Activated gamma-delta T cell treated with anti-CD3 and anti-CD28 coated beads, Interleukin-2, amount 50 U/mL, for 16 hours (primary cell): ENCODE data around the gene TNFRSF18.

Experiments used
- DNase-seq: peaks from one replicate; pipeline ENCODE4 v3.0.0-alpha.2; 2020; ENCODE audit warnings: low read depth

Gene TNFRSF18

DNA sequence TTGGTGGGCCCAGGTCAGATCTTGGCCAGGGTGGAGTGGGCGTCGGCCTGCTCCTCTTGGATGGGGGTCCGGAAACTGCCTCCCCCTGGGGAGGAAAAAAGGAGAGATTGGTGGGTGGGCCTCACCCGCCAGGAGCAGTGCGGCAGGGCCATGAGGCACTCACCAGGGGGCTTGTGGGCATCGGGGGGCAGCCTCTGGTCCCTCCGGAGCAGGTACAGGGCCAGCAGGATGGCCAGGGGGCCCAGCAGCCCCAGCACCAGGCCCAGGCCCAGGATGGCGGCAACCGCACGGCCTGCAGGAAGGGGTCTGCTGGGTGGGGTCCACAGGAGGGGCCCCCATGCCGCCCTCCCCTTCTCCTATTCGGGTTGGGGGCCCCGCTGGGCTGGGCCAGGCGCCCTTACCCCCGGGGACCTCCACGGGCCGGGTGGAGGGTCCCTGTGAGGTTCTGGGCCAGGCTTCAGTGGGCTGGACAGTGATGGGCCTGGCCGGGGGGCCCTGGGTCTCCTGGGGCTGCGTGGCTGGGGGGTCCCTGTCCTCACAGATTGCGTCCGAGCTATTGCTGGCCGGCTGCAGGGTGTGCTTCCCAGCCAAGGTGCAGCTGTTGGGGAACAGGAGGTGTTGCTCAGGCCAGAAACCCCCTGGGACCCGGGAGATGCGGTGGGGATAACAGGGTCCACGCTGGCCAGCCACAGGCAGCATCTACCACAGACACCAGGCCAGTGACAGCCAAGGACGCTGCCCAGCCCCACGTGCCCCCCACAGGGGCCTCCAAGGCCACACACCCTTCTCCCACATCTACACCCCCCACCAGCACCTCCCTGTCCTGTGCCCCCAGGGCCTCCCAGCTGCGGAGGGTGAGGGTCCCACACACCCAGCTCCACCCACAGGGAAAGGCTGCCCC, 5.4 kb upstream of the TNFRSF18 start:
- DNase-seq = no peak

DNA sequence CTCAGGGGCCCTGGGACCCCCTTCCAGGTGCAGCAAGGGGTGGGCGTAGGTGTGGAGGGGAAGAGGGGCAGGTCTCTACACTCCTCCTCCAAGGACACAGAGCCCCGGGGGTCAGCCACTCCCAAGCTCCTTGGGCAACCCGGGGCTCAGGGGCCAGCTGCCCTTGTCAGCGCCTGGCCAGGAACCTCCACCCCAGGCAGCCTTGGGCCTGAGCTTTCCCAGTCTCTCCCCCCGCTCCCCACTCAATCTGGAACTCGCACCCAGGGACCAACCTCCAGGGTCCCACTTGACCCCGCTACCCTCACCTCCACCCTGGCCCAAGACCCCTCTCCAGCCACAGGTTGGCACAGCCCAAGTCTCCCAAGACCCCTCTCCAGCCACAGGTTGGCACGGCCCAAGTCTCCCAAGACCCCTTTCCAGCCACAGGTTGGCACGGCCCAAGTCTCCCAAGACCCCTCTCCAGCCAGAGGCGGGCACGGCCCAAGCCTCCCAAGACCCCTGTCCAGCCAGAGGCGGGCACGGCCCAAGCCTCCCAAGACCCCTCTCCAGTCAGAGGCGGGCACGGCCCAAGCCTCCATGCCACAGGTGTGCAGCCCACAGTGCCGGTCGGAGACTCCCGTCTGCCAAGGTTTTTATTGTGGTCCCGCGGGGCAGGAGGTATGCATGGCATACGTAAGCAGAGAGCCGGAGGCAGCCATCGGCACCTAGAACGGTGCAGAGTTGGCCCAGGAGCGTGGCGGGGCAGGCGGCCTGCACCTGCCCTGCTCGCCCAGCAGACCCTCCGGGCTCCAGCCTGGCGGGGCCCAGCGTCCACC, 4.5 kb upstream of the TNFRSF18 start:
- DNase-seq = no peak

DNA sequence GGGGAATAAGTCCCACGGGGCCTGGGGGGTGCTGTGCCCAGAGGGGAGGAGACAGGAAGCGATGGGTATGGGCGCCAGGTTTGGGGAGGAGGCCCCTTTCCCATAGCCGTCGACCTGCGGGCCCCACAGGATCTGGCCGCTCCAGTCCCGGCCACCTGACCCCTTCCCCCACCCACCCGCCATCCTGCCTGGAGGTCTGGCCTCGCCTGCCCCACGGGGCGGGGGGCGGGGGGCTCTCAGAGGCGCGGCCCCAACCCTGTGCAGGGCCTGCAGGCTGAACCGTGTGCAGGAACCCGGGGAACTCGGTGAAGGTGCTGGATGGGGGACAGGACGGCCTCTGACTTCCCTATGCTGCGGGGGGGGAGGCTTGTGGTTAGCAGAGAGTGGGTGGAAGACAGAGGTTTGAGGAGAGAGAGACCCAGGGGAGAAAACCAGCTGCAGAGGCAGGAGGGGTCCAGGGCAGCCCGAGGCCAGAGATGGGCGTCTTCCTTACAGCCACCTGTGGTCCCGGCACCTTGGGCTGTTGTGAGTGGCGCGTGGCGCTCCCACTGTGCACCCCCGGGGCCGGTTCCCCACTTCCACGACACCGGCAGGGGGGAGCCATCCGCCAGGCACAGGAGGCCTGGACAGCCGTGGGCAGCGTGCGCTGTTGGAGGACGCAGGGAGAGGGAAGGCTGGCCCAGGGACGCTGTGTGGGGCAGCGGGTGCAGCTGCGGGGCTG, 2.5 kb upstream of the TNFRSF18 start:
- no peak for DNase-seq

DNA sequence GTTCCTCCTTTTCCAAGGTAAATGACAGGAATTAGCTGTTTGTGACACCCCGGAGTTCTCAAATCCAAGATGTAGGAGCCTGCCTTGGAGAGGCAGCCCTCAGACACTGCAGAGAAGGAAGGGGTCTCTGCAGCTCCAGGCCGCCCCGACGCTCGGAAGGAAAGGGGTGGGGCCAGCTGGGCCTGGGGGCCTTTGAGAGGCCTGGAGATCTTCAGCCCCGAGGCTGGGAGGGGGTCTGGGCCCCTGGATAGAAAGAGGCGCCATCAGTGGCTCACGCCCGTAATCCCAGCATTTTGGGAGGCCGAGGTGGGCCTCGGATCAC, 1.1 kb upstream of the TNFRSF18 start:
- no peak for DNase-seq

DNA sequence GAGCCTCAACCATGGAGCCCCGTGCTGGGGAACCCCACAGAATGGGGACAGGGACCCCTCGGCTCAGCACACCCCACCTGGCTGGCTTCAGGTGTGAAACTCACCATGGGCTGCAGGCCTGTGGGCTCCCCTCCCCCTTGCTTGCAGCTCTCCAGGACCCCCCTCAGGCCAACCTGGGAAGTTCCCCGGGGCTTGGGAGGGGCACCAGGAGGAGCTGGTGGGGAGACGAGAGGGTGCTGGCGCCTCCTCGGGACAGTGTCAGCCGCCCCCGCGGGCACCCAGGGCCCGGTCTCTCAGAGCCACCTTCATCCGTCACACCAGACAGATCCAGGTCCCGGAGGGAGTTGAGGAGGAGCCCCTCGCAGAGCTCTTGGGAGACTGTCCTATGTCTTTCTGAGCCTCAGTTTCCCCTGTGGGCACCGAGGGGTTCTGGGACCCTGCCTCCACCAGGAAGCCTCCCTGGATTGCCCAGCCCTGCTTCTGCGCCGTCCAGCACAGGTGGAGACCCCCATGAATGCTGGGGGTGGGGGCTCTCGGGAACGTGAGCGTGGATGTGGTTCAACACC, 657 bp upstream of the TNFRSF18 start:
- no peak for DNase-seq

DNA sequence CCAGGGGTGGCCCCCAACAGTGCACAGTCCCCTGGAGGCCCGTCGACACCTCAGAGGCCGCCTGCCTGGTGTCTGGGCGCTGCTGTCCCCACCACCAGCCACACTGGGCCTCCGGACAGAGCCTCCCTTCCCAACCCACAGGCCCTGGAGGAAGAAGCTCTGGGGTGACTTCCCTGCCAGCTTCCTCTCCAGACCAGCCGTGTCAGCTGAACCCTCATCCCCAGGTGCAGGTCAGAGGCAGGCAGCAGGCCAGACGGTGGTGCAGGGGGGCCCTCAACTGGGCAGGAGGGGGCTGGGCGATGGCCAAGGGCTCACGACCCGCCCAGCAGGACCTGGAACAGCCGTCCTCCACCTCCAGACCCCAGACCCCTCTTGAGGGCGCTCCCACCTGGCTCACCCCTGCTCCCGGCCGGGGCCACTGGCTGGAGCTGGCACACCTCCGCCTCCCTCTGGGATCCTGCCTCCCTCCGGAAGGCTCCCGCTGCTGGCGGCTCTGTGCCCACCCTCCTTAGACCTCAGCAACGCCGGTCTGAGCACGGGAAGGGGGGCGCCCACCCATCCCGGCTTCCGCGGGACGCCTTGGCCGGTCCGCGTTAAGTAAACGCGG, 520 bp downstream of the TNFRSF18 start:
- DNase-seq = no peak

DNA sequence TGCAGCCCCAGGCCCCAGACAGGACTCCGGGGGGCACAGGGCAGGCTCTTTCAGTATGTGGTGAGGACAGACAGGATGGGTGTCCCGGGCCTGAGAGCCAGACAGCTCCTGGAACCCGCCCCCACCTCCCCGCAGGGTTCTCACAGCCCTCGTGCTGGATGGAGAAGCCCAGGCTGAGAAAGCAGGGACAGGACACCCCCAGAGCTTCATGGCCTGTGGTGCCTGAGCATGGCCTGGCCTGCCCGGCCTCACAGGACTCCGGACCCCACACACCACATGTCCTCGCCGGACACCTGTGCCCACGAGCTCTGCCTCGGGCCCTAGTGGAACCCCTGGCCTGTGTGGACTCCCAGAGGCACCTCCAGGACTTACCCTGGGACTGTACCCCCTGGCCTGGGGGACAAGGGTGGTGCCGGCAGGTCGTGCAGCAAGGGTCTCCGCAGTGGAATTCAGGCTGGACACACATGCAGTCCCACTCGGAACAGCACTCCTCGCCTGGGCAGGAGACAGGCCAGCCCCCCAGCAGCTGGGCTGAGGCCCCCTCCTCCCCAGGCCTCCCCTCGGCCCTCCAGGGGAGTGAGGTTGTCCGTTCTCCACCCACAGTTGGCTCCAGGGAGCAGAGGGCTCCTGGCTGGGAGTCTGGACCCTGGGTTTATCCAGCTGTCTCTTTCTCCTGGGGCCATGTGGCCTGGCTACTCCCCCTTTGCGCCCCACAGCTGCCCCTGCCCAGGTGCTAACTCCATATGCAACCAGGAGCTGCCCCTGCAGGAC, 1.2 kb downstream of the TNFRSF18 start:
- DNase-seq = no peak

DNA sequence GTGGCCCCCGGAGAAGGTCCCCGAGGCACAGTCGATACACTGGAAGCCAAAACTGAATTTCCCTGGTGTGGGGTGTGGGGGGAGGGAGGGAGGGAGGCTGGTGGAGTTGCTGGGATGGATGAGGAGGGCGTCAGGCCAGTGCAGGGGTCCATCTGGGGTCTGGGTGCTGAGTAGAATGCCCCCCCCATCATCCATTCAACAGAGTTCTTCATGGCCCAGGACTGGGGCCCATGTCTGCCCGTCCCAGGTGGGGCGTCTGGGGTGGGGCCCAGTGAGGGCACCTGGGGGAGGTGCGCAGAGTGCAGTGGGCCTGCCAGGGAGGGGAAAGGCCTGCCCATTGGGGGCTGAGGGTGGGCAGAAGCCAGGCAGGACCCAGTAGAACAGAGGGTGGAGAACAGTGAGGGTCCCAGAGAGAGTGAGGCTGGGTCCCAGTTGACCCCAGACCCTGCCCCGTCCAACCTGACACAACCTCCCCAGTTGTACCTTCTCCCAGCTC, 1.9 kb downstream of the TNFRSF18 start:
- no peak for DNase-seq

DNA sequence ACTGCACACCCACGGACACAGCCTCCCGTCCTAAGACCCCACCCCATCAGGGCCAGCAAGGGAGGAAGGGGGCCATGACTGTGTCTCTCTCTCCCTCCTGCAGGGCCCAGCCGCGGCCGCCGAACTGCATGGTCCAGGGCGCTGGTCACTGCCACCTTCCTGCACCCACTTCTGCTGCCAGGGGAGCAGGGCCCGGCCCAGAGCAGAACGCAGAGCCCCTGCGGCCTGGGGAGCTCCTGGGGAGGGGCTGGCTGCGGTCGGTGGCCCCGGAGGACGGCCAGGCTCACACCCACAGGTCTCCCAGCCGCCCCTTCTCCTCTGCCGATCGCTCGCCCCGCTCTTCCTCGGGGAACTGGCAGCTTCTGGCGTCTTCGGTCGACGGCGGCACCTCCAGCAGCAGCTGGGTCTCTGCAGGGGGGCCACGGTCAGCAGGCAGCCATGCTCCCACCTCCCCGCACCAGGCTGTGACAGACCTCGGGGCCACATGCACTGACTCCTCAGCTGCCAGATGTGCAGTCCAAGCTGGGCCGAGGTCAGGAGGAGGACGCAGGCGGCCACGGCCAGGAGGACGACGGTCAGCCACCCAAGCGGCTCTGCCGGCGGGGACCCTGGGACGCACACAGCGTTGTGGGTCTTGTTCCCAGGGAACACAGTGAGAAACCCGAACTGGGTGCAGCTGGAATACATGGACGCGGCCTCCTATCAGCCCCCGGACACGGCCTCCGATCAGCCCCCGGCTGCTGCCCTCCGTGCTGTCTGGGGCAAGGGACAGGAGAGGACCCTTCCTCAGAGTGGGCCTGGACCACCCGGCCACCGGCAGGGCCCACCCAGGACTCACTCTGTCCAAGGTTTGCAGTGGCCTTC, 2.6 kb downstream of the TNFRSF18 start:
- no peak for DNase-seq

DNA sequence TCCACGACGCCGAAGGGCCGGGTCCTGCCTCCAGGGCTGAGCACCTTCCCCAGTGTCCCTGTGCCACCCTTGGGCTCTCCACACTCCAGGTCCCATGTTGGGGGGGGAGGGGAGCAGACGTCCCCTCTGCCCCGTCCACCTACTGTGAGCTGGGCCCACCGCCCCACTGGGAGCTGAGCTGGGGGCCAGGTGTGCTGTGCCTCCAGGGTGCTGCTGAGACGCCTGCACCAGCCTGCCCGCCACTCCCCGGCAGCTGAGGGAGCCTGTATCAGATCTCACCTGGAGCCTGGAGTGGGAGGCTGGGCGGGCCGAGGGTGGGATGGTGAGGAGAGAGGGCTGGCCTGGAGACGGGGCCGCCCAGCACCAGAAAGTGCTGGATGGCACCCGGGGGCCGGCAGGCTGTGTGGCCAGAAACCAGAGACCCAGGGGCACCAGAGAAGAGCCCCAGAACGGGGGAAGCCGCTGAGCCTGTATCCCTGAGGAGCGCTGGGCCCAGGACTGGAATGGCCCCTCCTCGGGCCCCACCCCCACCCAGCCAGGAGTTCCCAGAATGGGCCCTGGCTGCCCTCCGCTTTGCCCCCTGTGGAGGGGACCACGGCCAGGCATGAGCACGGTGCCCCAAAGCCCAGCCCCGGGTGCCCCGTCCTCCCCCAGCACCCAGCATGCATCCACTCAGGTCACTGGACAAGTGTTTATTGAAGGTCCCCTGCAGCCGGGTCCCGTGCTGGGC, 3.4 kb downstream of the TNFRSF18 start:
- no peak for DNase-seq

DNA sequence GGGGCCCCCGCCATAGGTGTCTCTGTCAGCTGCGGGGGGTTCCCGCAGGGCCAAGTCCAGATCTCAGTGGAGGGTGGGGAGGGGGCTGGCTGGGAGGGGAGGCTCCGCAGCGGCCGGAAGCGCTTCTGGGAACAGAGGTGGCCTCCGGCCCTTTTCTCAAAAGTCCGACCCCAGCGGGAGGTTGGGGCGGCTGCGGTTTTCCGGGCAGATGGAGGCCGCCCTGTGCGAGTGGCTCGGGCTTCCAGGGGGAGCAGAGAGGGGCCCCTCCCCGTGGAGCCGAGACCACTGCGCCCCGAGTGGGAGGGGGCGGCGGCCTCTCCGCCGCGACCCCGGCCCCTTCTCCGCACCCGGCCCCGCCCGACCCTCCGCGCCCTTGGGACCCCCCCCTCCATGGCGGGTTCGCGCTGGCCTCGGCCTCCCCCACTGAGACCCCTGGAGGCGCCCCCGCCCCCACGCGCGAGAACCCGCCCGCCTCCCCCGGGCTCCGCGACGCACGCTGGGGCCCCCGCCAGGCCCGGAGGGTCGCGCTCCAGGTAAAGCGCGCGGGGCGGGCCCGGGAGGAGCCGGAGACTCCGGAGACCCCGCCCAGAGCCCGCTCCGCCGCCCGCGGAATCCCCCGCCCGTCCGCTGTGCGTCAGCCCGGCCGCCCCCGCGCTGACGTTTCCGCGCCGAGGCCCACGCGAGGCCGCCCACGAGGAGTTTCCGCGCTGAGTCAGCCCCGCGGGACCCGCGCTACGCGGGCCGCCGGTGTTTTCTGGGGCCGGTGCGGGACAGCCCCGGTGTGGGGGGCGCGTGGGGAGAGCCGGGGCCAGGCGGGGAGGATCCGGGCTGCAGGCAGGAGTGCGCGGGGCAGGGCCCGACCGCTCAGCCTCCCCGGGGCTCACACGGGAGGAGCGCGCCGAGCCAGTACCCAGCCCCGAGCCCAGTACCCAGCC, 5.2 kb downstream of the TNFRSF18 start:
- DNase-seq = peak; percentile 84

DNA sequence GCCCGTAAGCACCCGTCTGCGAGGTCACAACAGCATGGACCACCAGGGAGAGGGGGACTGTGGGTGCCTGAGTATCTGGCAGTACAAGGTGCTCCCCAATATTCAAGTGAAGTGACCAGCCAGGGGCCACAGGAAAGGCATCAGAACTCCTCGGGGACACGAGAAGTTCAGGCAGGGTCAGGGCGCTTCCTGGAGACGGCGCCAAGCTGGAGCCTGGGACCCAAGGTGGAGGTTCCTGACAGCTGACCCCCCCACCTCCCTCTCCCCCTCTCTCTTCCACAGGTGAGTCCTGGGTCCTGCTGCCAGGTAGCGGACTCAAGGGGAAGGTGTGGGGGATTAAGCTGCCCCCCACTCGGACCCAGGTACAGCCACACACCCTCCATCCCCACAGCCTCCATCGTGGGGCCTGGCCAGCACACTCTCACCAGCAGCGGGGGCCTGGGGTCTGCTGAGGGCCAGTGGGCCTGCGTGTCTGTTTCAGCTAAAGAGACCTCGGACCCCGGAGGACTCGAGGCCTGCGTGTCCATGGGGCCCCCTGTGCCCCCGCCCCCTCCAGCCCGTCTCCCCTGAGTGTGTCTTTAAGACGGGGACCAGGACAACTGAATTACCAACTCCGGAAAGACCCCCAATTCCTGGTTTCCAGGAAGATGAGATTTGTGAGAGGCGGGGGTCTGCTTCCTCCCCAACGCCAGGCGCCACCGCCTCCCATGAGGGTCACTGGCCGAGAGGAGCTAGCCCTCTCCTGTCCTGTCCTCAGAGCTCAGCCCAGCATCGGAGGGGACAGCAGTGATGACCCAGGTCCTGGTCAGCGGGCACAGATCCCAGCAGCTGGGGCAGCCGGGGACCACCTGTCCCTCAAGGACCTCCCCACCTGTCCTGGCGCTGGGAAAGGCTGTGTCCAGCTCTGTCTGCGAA, 6.2 kb downstream of the TNFRSF18 start:
- DNase-seq = no peak

DNA sequence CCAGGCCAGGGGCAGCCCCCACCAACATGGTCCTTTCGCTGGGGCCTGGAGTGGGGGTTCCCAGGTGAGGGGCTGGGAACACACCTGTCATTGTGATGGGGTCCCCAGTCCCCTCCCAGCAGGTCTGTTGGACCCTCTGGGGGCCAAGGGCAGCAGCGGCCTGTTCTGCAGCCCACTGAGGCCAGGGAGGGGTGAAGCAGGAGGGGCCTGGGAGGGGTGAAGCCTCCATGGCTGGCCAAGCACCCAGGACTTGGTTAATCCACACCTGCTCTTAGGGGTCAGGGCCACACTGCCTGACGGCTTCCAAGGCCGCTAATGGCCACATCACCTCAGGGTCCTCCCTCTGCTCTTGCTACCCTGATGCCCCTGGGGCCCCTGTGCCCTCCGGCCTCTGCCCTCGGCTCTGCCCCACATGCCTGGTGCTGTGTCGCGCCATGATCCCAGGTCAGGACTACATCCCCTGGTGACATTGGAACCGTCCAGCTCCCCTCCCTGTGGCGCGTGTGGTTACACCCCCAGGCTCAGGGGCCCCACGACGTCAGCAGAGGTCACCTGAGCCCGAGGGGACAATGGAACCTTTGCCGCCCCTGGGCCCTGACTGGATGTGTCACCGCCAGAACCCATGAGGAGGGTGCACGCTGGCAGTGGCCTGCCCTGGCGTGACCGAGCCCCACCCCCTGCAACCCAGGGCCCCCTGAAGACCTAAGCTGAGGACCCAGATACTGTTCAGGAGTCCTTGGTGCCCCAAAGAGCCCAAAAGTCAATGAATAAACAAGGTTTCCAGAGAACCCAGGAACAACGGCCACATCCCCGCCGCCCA, 7.0 kb downstream of the TNFRSF18 start:
- no peak for DNase-seq

DNA sequence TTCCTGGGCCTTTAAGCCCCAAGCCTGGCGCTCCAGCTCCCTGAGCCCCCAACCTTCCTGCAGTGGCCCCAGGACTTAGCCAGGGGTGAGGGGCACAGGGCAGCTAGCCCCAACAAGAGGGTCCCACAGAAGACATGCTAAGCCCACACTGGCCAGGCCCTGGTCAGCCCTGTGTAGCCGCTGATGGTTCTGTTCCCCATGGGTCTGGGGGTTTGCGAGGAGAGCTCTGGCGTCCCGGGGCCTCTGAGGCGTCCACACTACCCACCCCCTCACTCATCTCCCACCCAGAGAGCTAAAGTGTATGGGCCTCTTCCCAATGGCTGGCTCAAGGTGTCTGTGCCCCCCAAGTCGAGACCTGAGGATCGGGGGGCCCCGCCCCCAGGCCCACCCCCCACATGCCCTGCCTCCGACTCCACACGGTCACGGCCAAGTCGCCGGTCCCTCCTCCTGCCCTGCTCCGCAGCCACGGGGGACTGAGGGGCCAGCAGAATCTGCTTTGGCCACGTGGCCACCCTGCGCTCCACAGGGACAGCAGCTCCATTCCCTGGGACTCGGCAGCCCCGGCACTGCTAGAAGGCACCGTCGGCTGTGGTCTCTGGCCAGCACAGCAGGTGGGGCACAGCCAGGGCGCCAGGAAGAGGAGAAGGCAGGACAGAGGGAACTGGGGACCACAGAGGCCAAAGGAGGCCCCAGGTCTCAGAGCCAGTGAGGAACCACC, 7.8 kb downstream of the TNFRSF18 start:
- no peak for DNase-seq
